ENCODE measurements around the gene ENTPD3.

The ENTPD3 gene

GRCh38 chr3:40387001-40387894 lies at the start of gene ENTPD3:
ENTPD3 (plus strand) TSS chr3:40387184; CDS start chr3:40388058, 874 bp downstream.
- DNase-seq (ENCODE audit: low spot score): no peak

- DNase-seq (ENCODE audit: low spot score): no peak
These were observed 47.1 kb upstream of the ENTPD3 start for GRCh38 chr3:40339871-40340270.

GRCh38 chr3:40340541-40341170 lies 46.3 kb upstream of the ENTPD3 start:
- DNase-seq (ENCODE audit: low spot score): no peak

- no peak for DNase-seq (ENCODE audit: low spot score)
These were observed 45.3 kb upstream of the ENTPD3 start for GRCh38 chr3:40341671-40342070.

- no peak for DNase-seq (ENCODE audit: low spot score)
These were observed 36.5 kb upstream of the ENTPD3 start for GRCh38 chr3:40350529-40350928.

GRCh38 chr3:40355410-40355809 lies 31.6 kb upstream of the ENTPD3 start:
- no peak for DNase-seq (ENCODE audit: low spot score)

GRCh38 chr3:40358454-40358853 lies 28.5 kb upstream of the ENTPD3 start:
- no peak for DNase-seq (ENCODE audit: low spot score)

- DNase-seq (ENCODE audit: low spot score): no peak
These were observed 23.3 kb upstream of the ENTPD3 start for GRCh38 chr3:40363674-40364073.

GRCh38 chr3:40366203-40367162 lies 20.5 kb upstream of the ENTPD3 start:
- no peak for DNase-seq (ENCODE audit: low spot score)

GRCh38 chr3:40369716-40370115 lies 17.3 kb upstream of the ENTPD3 start:
- no peak for DNase-seq (ENCODE audit: low spot score)

GRCh38 chr3:40377822-40378221 lies 9.2 kb upstream of the ENTPD3 start:
- DNase-seq (ENCODE audit: low spot score): no peak

GRCh38 chr3:40379674-40380306 lies 7.2 kb upstream of the ENTPD3 start:
- DNase-seq (ENCODE audit: low spot score): no peak

GRCh38 chr3:40381904-40382616 lies 4.9 kb upstream of the ENTPD3 start:
- no peak for DNase-seq (ENCODE audit: low spot score)

- no peak for DNase-seq (ENCODE audit: low spot score)
These were observed 4.4 kb upstream of the ENTPD3 start for GRCh38 chr3:40382617-40382979.

- DNase-seq (ENCODE audit: low spot score): no peak
These were observed 771 bp upstream of the ENTPD3 start for GRCh38 chr3:40386213-40386612.

GRCh38 chr3:40387895-40388254 lies 891 bp downstream of the ENTPD3 start:
- no peak for DNase-seq (ENCODE audit: low spot score)

GRCh38 chr3:40396406-40396805 lies 9.4 kb downstream of the ENTPD3 start:
- DNase-seq (ENCODE audit: low spot score): no peak

GRCh38 chr3:40397129-40397528 lies 10.1 kb downstream of the ENTPD3 start:
- no peak for DNase-seq (ENCODE audit: low spot score)

- no peak for DNase-seq (ENCODE audit: low spot score)
These were observed 10.9 kb downstream of the ENTPD3 start for GRCh38 chr3:40397912-40398311.

- no peak for DNase-seq (ENCODE audit: low spot score)
These were observed 11.4 kb downstream of the ENTPD3 start for GRCh38 chr3:40398346-40398745.

GRCh38 chr3:40404591-40405198 lies 17.7 kb downstream of the ENTPD3 start:
- no peak for DNase-seq (ENCODE audit: low spot score)

Measured in left forelimb (tissue), 1 donor.